Measurements from ENCODE around the gene FICD. TPM values are rescaled to one million over a fixed set of nuclear protein-coding genes. Genes with fewer than 3 reads are reported as not detected.

The FICD gene
- total RNA-seq, 3 donors from 2014 or later (not counting 1 experiment from before 2014, with no cell fraction given): 3.9 to 7.5 (median 6.6) TPM

DNA sequence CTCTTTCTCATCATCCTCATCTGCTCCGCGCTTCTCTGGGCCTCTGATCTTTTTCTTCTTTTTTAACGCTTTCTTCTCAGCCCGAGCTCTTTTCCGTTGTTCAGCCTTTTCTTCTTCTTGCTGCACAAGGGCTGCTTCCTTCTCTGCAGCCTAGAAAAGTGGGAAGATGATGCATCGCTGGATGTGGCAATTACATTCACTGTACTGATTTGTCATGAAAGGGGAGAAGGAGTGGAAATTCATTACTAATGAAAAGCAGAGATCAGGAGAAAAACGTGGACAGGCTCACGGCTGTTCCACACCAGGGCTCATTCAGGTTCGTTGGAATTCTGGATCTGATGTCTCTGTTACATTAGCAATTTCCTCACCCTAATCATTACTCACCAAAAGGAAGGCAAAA, 15.1 kb downstream of the FICD start:
- Histone ChIP-seq H3K27ac (ENCODE audit: low read length) (no peak overlapping the region), H3K4me1 (ENCODE audit: control insufficient read depth, insufficient read depth, low read length) (peaks cover 4% of the 10 kb centered on the region), H3K4me3 (ENCODE audit: low read length) (no peak overlapping the region), H3K9me3 (ENCODE audit: control insufficient read depth, insufficient read depth, low read length) (no peaks in the 10 kb centered on the region), H3K27me3 (ENCODE audit: control insufficient read depth, insufficient read depth, low read length) (no peaks in the 10 kb centered on the region), H3K36me3 (ENCODE audit: control insufficient read depth, insufficient read depth, low read length) (peaks cover 79% of the 10 kb centered on the region)
- Mint-ChIP-seq H3K9me3 (no peaks in the 10 kb centered on the region), H3K27me3 (ENCODE audit: low read depth in 2 of 2) (no peaks in the 10 kb centered on the region), H3K4me3 (no peak overlapping the region), H3K4me1 (peaks cover 11 to 18% of the 10 kb centered on the region in 2 donors), H3K36me3 (peaks cover 16% of the 10 kb centered on the region), H3K27ac (no peak overlapping the region)
- DNase-seq (no peak), ATAC-seq (no peak)
- intact Hi-C loops (cut with micrococcal nuclease): no loop called here
- TF ChIP-seq, protein P1, sequence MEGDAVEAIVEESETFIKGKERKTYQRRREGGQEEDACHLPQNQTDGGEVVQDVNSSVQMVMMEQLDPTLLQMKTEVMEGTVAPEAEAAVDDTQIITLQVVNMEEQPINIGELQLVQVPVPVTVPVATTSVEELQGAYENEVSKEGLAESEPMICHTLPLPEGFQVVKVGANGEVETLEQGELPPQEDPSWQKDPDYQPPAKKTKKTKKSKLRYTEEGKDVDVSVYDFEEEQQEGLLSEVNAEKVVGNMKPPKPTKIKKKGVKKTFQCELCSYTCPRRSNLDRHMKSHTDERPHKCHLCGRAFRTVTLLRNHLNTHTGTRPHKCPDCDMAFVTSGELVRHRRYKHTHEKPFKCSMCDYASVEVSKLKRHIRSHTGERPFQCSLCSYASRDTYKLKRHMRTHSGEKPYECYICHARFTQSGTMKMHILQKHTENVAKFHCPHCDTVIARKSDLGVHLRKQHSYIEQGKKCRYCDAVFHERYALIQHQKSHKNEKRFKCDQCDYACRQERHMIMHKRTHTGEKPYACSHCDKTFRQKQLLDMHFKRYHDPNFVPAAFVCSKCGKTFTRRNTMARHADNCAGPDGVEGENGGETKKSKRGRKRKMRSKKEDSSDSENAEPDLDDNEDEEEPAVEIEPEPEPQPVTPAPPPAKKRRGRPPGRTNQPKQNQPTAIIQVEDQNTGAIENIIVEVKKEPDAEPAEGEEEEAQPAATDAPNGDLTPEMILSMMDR (IDR thresholded peaks at IDR 0.05): no peak
- WGBS (ENCODE audit: insufficient coverage): 97% methylated on average over 9 of the region's 9 CpGs

DNA sequence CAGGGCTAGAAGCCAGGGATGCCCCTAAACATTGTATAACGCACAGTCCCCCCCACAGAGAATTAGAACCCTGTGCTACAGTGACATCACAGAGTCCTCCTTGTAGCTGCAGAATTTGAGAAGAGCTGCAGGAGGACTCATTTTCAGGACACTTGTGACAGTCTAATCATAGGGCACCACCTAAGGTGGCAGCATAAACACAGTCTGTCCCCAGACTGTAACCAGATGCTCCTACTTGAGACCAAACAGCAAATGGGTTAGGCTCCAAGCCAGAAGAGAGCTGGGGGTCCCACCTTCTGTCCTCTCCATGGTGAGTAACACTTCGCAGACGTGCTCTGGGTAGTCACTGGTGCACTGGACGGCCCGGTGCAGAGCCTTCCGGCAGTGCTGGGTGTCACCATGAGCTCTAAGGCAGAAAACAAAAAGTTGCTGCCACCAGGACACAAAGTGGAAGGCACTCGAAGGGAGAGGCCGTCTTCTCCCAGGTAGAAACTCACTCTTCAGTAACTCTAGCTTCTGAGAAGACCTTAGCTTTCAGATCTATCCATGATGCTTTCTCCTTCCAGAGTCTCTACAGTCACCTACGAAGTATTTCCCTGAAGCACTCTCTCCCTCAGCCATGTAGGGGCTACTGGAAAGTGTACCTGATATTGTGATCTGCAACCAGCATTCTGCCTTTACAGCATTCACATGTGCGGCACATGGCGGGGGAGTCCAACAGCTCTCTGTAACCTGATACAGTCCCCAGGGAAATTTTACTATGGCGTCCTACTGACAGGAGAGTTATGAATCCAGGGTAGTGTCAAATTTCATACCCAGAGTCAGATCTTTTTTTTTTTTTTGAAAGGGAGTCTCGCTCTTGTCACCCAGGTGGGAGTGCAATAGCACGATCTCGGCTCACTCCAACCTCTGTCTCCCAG, 17.1 kb downstream of the FICD start:
- H3K27ac Mint-ChIP-seq: no peak overlapping the region
- TF ChIP-seq, protein P1 (IDR thresholded peaks at IDR 0.05): no peak
- DNase-seq (no peak), ATAC-seq (no peak)
- peaks cover 4 to 10% of the 10 kb centered on the region in 2 donors for H3K4me1 Mint-ChIP-seq
- Histone ChIP-seq H3K4me1 (ENCODE audit: control insufficient read depth, insufficient read depth, low read length) (peaks cover 3% of the 10 kb centered on the region), H3K27ac (ENCODE audit: low read length) (no peak overlapping the region), H3K27me3 (ENCODE audit: control insufficient read depth, insufficient read depth, low read length) (no peaks in the 10 kb centered on the region), H3K4me3 (ENCODE audit: low read length) (no peak overlapping the region), H3K9me3 (ENCODE audit: control insufficient read depth, insufficient read depth, low read length) (no peaks in the 10 kb centered on the region), H3K36me3 (ENCODE audit: control insufficient read depth, insufficient read depth, low read length) (peaks cover 79% of the 10 kb centered on the region)
- H3K9me3 Mint-ChIP-seq: no peaks in the 10 kb centered on the region
- no peaks in the 10 kb centered on the region for H3K27me3 Mint-ChIP-seq (ENCODE audit: low read depth in 2 of 2)
- H3K36me3 Mint-ChIP-seq: peaks cover 28% of the 10 kb centered on the region
- 97% methylated on average over 15 of the region's 15 CpGs for WGBS (ENCODE audit: insufficient coverage)
- no peak overlapping the region for H3K4me3 Mint-ChIP-seq
- intact Hi-C loops (cut with micrococcal nuclease): no loop called here

DNA sequence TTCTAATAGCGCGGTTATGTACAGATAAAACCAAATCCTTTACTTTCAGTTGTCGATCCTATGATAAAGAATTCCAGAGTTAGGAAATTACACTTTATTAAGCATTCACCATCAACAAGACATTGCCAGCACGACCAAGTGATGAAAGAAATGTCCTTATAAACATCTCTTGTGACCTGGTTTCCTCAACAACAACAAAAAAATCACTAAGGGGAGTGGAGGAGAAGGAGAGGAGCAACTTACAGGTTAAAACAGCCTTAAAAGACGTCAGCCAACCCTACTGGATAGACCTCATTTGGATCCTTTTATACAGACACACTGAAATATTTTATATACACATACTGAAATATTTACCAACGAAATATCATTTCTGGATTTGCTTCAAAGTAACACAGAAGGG, 23.1 kb downstream of the FICD start:
- Histone ChIP-seq H3K4me3 (ENCODE audit: low read length) (no peak overlapping the region), H3K9me3 (ENCODE audit: control insufficient read depth, insufficient read depth, low read length) (no peaks in the 10 kb centered on the region), H3K27ac (ENCODE audit: low read length) (no peak overlapping the region), H3K36me3 (ENCODE audit: control insufficient read depth, insufficient read depth, low read length) (peaks cover 57% of the 10 kb centered on the region), H3K4me1 (ENCODE audit: control insufficient read depth, insufficient read depth, low read length) (no peaks in the 10 kb centered on the region), H3K27me3 (ENCODE audit: control insufficient read depth, insufficient read depth, low read length) (no peaks in the 10 kb centered on the region)
- DNase-seq: no peak
- WGBS (ENCODE audit: insufficient coverage): 100% methylated on average over 3 of the region's 6 CpGs
- Mint-ChIP-seq H3K27me3 (ENCODE audit: low read depth in 2 of 2) (no peaks in the 10 kb centered on the region), H3K9me3 (no peaks in the 10 kb centered on the region), H3K4me3 (no peak overlapping the region), H3K36me3 (peaks cover 33% of the 10 kb centered on the region), H3K27ac (no peak overlapping the region), H3K4me1 (peaks cover 7 to 14% of the 10 kb centered on the region in 2 donors)
- TF ChIP-seq, protein P1 (IDR thresholded peaks at IDR 0.05): no peak
- no peak for ATAC-seq
- intact Hi-C loops (cut with micrococcal nuclease): no loop called here

Measured in natural killer cell (primary cell).